Measurements from ENCODE around the gene MBD1. TPM values are rescaled to one million over a fixed set of nuclear protein-coding genes. Genes with fewer than 3 reads are reported as not detected.

MBD1 gene
- total and polyA plus RNA-seq, 2 of the 13 experiments (the other 11 are each of a cell fraction or from before 2014, with no cell fraction given) = 25.5 to 28.6 TPM

GRCh38 chr18:50266248-50266704, 15.0 kb downstream of the MBD1 start, which contains the start of gene CFAP53 (continued):
- TF ChIP-seq ZNF362 (CRISPR knock-in tag; IDR thresholded peaks at IDR 0.05; ENCODE audit: borderline replicate concordance) (no peak), SRSF4 (IDR thresholded peaks at IDR 0.05; ENCODE audit: low read depth, low read length, poor library complexity, severe bottlenecking) (no peak), NFYB (CRISPR knock-in tag; IDR thresholded peaks at IDR 0.05) (no peak), ZNF20 (CRISPR knock-in tag; IDR thresholded peaks at IDR 0.05) (no peak), ZHX1 (CRISPR knock-in tag; IDR thresholded peaks at IDR 0.05; ENCODE audit: low read depth) (0 out of 2 replicates have a peak, but pooled peaks have one; percentile 44), NR2C2 (CRISPR knock-in tag; IDR thresholded peaks at IDR 0.05; ENCODE audit: borderline replicate concordance) (no peak; the same call in 1 of the 2 replicates), ZNF432 (CRISPR knock-in tag; IDR thresholded peaks at IDR 0.05; ENCODE audit: borderline replicate concordance) (no peak), HNF4G (IDR thresholded peaks at IDR 0.05; ENCODE audit: borderline replicate concordance, low read depth, low read length) (no peak), HNF4G (CRISPR knock-in tag; IDR thresholded peaks at IDR 0.05; ENCODE audit: borderline replicate concordance, low read depth) (no peak), PBX3 (CRISPR knock-in tag; IDR thresholded peaks at IDR 0.05; ENCODE audit: borderline replicate concordance) (no peak), ZKSCAN5 (CRISPR knock-in tag; IDR thresholded peaks at IDR 0.05) (no peak), HDAC2 (CRISPR knock-in tag; IDR thresholded peaks at IDR 0.05) (peak; percentile 48; the same call in 1 of the 2 replicates), ZFX (CRISPR knock-in tag; IDR thresholded peaks at IDR 0.05; ENCODE audit: low read depth) (no peak), HNF1A (IDR thresholded peaks at IDR 0.05; ENCODE audit: low read depth) (no peak), HNF1A (CRISPR knock-in tag; IDR thresholded peaks at IDR 0.05; ENCODE audit: borderline replicate concordance) (no peak)

All from HepG2 (cell line).